Measurements from ENCODE around the gene BCAP31.
"Not testable (repeated sequence)": the region's sequence is repeated elsewhere in the genome, so short reads cannot be mapped to it uniquely, and the experiment has no call there.

Gene BCAP31

GRCh38 chrX:153707406-153707805 is 16.8 kb downstream of the BCAP31 start:
- no peak for DNase-seq

- DNase-seq = no peak
Measured at GRCh38 chrX:153706799-153707198, 17.4 kb downstream of the BCAP31 start.

GRCh38 chrX:153705403-153706060 is 18.7 kb downstream of the BCAP31 start:
- DNase-seq = not testable (repeated sequence)

GRCh38 chrX:153704631-153705402 is 19.4 kb downstream of the BCAP31 start:
- not testable (repeated sequence) for DNase-seq

- DNase-seq = no peak
Measured at GRCh38 chrX:153704021-153704526, 20.1 kb downstream of the BCAP31 start.

- DNase-seq = no peak
Measured at GRCh38 chrX:153703036-153703370, 21.2 kb downstream of the BCAP31 start.

GRCh38 chrX:153702336-153703035 is 21.7 kb downstream of the BCAP31 start:
- DNase-seq = no peak

- no peak for DNase-seq
Measured at GRCh38 chrX:153701706-153702105, 22.5 kb downstream of the BCAP31 start.

GRCh38 chrX:153700967-153701366 is 23.2 kb downstream of the BCAP31 start:
- no peak for DNase-seq

- no peak for DNase-seq
Measured at GRCh38 chrX:153700376-153700945, 23.7 kb downstream of the BCAP31 start.

- DNase-seq = not testable (repeated sequence)
Measured at GRCh38 chrX:153699784-153700371, 24.3 kb downstream of the BCAP31 start.

GRCh38 chrX:153699210-153699783 is 24.9 kb downstream of the BCAP31 start:
- DNase-seq = not testable (repeated sequence)

GRCh38 chrX:153697924-153698865 is 26.0 kb downstream of the BCAP31 start:
- DNase-seq = no peak

- not testable (repeated sequence) for DNase-seq
Measured at GRCh38 chrX:153696986-153697722, 27.0 kb downstream of the BCAP31 start.

GRCh38 chrX:153696538-153696937 is 27.6 kb downstream of the BCAP31 start:
- not testable (repeated sequence) for DNase-seq

GRCh38 chrX:153696100-153696499 is 28.1 kb downstream of the BCAP31 start:
- DNase-seq = no peak

GRCh38 chrX:153694687-153695270 is 29.4 kb downstream of the BCAP31 start:
- DNase-seq = no peak

GRCh38 chrX:153694256-153694655 is 29.9 kb downstream of the BCAP31 start:
- DNase-seq = not testable (repeated sequence)

GRCh38 chrX:153693216-153694086 is 30.7 kb downstream of the BCAP31 start:
- no peak for DNase-seq

Data from activated naive CD4-positive, alpha-beta T cell treated with Interleukin-2 at 50 U/mL for 16 hours (primary cell).